Stimulated activated CD8-positive, alpha-beta memory T cell treated with anti-CD3 and anti-CD28 coated beads, Interleukin-4, amount 100 ng/mL, for 48 hours (primary cell): ENCODE data around the gene IGF1.

ENCODE experiments used
- DNase-seq: peaks from one replicate; pipeline ENCODE4 v3.0.0-alpha.2; 2020

Gene IGF1

DNA sequence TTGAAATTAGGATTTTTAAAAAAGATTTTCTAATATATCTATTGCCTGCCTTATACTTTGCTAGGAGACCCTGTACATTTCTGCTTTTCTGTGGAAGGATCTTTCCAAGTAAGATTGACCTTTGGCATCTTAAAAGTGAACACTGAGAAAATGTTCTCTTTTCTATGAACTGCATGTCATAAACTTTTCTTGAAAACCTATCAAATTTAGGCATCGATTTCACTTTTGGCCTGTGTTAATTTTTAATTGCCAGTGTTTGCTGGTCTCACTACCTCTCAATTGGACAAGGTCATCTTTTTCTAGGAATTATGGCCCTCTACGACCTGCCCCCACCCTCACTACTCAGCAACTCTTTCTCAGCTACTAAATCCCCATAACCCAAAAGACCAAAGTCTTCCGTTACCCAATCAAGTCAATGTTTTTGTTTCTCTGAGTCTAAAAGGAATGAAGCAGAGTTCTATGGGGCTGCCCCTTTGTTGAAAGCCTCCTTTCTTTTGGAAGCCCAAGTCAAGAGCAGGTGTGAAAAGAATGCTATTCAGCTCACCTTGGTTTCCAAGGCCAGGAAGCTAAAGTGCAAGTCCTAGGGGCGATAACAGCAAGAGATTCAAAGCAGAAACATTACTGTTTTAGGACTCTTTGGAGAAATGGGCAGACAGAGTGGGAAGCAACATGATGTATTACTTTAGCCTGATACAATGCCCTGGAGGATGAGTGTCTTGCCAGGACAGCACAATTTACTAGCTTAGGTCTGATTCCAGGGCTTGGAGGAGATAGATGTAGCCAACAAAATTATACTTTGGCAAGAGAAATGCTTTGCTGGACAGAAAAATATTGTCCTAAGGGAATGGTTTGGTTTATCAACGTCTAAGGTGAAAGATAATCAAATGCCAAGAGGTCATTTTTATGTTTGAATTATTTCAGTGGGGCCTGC is 55.0 kb downstream of the IGF1 start:
- DNase-seq = no peak

DNA sequence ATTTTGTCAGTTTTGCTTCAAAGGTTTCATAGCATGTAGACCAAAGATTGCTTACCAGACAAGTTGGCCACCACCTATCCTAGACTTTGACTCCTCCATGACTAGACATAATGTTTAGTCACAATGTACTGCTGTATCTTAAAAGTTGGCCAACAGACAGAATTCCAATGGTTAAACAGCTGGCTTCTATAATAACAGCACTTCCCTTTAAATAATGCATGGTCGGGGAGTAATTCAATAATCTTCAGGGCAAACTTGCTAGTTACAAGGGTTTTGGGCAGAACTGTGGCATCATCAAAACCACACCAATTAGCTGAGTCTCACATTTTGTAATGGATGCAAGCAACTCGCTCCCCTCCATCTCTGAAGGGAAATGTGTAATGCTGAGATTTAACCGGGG is 56.9 kb downstream of the IGF1 start:
- DNase-seq = no peak

DNA sequence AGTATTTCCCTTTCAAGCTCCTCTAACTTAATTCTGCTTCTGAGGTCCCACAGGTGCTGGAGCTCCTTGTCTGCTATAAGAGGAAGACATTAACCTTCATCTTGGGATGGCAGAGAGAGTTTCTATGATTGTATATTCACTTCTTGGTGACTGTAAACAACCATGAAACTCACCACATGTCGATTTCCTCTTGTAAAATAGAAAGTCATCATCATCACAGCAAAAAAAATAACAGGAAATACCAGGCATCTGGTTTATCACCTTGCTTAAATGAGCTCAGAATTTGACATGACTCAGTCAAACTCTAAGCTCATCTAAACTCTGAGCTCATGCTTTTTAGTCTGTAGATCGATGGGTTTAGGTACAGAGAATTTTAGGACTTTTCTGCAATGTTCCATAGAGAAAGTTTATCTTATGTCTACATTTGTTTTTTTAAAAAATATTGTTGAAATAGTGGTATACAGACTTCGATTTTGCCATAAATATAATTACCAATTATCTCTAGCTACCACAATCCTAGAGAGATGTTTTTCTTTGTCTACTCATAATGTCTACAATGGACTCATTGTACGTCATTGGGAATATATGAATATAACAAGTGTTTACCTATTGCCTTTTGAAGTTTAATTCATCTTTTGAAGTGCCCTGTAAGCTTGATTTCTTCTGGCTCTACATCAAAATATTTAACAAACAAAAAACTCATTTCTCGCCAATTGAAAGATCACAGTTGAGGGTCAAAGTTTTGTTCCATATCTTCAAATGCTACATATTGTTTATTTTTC is 58.4 kb downstream of the IGF1 start:
- no peak for DNase-seq

DNA sequence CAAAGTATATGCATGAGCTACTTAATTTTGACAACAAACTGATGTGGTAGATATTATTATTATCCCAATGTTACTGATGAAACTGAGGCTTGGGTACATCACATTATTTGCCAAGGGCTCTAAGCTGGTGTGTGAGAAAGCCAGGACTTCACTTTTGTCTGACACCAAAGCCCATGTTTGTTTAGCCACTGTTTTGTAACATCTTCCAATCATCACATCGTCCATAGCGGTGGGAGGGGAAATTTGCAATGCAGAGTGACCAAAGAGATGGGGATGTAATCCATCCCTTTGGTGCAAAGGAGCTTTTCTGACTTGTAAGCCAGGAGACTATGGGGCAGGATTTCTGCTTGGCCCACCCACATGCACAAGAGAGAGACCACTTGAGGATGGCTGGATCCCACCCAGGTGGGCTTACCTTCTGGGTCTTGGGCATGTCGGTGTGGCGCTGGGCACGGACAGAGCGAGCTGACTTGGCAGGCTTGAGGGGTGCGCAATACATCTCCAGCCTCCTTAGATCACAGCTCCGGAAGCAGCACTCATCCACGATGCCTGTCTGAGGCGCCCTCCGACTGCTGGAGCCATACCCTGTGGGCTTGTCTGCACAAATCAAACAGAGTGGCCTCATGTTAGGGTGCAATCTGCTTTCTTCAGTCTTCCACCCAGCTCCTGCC is 61.1 kb downstream of the IGF1 start:
- DNase-seq = no peak

DNA sequence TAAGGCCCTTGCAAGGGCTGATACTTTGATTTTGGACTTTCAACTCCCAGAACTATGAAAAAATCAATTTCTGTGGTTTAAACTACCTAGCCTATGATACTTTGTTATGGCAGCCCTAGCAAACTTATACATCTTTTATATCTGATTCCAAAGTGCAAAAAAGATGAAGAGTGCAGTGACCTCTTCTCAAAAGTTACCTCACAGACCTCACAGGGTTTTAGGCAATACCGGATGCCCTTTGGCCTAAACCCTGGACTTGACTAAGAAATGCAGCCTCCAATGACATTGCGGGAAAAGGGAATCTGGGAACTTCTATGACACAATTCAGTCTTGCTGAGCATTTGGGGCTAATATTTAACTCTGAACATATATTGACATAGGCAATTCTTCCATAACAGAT is 63.3 kb downstream of the IGF1 start:
- DNase-seq = no peak

DNA sequence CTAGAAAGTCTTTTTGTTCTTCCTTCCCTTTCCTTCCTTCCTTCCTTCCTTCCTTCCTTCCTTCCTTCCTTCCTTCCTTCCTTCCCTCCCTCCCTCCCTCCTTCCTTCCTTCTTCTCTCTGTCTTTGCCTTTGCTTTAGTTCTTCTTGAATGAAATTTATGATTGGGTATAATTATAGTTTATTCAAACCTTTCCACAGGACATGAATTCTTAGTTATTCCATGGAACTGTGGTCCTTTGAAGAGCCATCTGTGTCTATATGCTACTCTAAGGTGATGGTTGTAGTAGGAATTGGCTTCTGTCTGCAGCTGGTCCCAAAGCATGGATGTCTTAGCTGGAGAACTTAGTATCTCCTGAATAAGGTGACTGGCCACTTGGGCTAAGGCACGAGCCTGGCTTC is 64.8 kb downstream of the IGF1 start:
- no peak for DNase-seq

DNA sequence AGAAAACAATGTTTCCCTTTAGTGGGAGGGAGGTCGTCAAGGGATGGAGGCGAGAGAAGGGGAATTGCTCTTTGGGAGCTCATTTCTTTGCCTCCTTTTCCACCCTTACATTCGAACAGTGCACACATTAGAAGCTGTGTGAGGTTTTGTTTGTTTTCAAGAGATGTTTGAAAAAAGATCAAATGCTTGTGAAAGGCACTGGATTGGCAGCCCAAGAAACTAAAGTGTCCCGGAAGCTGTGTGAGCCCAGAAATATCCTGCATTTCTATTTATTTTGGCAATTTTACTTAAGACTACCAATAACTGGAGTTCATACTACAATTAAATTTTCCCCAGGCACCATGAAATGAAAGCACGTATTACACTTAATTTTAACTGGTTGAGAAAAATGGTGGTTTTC is 67.0 kb downstream of the IGF1 start:
- DNase-seq = no peak

DNA sequence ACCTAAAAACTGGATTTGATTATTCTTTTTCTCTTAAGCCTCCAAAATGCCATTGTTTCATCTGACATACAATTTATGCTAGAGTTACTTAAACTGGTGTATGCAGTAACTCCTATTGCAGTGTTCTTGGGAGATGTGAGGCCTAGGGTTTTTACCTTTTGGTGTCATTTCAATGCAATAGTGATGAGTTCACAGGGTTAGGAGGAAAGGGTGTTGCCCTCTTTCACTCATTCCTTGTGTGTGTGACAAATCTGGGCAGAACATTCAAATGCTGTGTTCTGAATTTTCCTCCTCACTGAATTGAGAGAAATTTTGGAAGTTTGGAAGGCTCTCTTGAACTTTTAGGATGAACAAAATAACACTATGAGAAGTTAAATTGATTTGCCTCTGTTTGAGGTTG is 69.9 kb downstream of the IGF1 start:
- no peak for DNase-seq

DNA sequence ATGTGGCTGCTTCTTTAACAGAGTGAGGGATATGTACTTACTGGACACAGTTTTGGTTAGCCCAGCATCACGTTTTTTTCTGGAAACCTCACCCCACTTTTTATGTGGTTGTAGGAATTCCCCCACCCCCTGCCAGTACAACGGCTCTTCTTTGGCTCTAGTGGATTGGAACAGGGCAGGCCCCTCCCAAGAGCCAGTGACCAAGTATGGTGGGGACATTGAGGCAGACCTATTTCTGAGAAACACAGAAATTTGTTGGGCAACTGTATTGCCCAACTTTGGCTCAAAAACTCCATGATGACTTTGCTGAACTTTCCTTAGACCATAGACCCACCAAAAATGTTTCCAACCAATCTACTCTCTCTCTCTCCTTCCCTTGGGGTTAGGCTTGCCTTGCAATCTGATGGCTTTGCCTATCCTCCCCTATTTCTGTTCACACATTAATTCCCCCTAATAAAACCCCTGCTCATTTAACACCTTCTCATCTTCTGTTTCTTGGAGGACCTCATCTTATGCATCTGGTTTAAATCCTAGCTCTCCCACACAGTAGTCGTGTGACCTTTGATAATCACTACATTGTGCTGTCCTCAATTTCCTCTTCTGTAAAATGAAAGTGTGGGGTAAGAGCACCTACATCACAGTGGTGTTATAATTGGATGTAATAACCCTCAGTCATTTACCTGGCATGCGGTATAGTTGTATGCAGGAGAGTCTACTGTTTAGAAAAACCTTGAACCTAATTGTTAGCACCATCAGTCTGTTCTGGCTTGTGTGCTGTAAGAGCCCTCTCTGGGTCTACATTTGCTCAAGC is 71.7 kb downstream of the IGF1 start:
- DNase-seq = no peak

DNA sequence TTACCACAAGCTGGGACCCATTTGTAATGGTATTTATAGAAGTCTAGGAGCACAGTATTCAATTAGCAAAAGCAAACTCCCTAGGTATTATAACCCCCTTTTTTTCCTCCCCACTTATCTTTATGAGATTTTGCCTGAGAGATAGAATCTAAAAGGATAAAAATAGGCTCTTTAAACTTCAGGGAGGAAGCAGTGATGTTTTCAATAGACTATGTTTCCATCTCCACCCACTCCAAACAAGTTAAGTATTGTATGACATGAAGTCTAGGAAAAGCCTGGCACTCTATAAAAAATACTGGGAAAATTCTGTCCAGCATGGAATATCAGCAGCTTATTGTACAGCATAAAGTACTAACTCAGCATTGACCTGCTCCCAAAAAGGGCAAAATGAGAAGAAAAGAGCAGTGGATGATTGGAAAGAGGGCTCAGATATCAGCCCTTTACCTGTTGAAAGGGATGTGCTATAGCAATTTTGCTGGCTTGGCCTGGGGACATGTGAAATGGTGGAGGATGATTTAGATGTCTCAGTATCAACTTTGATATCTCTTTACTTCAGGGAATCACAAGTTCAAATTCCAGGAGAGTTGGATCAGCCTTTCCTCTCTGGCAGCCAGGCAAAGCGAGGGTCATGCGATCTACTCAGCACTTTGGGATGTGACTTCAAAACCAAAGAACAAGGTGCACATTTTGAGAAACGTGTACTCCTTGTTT is 72.4 kb downstream of the IGF1 start:
- no peak for DNase-seq

DNA sequence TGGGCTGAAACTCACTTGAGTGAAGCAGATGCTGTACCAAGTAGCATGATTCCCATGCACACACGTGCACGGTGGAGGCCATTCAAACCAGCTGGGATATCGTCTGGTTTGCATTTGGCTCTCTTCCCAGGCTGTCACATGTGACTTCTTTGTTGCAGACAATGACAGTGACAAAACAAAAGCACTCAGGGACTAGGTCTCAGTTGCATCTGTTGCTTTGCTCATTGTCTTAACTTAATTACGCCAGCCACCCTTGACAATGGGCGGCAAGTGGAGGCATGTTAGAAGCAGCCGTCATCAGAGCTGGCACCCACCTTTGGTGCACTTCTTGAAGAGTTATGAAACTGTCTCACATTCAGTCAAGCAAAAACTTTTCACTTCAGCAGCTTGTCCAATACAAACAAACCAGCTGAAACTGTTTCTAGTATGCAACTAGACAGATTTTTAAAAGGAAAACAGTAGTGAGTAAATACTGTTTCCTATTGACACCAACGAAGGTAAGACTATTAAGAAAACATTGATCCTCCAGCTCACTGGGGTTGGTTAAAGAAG is 74.3 kb downstream of the IGF1 start:
- no peak for DNase-seq

DNA sequence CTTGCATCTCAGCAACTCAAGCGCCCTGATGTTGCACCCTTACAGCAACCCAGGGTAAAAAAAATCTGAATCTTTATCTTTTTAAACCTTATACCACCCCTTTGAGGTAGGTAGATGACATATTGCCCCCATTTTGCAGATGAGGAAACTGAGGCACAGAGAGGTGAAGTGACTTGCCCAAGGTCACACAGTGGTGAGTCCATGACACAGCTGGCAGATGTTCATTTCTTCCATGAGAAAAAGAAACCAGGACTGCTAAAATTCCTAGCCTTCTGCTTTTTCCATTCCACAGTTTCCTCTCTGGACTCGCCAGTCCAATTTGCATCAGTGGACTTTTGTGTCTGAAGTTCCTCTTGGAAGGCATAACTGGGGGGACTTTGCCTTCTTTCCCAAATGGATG is 79.3 kb downstream of the IGF1 start:
- DNase-seq = no peak

DNA sequence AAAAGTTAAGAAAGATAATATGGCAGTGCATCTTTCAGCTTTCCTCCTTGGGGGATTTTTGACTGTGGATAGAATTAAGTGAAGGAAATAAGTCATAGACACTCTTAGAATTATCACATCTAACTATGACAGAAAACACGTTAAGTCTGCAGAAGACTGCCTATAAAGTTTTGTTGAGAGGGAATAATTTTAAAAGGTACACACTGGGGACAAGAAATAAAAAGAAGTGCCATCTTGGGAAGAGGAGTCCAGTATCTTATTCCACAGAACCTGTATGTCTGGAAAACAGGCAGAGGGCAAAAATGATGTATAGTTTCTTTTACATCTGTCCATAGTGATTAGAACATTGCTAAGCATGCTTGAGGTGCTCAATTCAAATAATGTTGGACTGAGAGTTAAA is 80.7 kb downstream of the IGF1 start:
- no peak for DNase-seq

DNA sequence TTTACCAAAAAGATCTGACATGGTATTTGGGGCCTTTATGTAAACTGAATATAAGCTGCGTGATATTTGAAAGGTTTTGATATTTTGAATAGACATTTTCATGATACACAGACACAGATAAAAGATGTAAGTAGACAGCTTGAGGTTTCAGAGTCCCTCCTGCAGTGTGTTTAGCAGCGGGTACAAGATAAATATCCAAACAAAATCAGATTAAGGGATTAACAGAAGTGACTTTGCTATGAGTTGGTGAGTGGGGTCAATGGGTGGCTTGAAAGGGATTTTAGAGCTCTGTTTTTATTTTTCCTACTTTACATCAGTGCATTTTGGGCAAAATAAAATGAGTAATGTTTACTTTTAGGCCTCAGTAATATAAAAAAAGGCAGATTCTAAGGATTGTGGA is 84.1 kb downstream of the IGF1 start:
- DNase-seq = no peak

DNA sequence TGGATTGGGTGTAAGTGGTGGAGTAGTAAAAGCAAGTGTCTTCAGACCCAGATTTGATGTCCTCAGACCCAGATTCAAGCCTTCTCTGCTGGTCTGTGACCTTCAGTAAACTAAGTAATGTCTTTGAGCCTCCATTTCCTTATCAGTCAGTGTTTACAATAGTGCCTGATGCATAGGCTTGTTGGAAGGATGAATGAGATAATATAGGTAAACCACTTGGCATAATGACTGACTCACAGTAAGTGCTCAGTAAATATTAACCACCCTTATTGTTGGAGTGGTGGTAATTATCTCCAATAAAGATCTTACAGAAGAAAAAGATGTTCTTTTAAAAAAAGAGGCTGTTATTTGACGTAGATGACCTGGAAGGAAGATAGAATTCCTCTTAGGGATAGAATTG is 86.2 kb downstream of the IGF1 start:
- no peak for DNase-seq

DNA sequence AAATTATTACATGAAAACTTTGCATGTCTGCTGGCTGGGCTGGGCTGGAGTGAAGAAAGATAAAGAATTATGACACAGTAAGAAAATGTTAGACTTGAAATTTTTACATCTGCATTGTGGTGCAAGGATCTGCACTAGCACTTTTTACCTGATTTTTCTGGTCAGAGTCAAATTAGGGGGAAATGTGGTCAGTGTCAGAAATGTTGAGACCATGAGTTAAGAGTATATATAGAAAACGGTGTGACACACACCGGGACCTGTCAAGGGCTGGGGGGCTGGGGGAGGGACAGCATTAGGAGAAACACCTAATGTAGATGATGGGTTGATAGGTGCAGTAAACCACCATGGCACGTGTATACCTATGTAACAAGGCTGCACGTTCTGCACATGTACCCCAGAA is 90.3 kb downstream of the IGF1 start:
- DNase-seq = no peak

DNA sequence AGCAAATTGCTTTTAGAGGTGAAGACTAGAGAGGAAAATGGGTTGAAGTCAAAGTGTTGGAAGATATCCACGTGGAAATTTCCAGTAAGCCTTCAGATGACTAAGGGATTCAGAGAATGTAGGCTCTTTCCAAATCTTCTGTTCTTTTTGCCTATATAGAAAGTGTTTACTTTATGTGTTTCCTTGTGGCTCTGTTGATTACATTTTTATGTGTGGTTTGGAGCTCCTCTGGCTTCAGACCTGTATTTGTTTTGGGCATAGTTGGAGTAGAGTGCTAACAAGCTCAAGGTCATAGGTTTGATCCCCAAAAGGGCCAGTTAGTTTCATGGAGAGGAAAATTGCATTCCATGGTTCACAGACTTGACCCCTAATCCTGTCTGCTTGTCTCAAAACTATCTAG is 91.9 kb downstream of the IGF1 start:
- no peak for DNase-seq

DNA sequence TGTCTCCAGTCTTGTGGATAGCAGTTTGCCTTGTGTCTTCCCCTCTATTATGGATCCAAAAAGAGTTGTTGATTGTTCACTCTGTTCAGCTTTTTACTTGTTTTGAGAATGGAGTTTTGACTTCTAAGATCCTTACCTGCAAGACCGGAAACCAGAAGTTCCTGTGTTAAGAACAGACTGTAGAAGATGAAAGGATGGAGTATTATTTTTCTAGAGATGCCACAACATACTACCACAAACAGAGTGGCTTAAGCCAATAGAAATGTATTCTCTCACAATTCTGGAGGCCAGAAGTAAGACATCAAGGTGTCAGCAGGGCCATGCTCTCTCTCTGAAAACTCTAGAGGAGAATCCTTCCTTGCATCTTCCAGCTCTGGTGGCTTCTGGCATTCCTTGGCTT is 95.0 kb downstream of the IGF1 start:
- no peak for DNase-seq

DNA sequence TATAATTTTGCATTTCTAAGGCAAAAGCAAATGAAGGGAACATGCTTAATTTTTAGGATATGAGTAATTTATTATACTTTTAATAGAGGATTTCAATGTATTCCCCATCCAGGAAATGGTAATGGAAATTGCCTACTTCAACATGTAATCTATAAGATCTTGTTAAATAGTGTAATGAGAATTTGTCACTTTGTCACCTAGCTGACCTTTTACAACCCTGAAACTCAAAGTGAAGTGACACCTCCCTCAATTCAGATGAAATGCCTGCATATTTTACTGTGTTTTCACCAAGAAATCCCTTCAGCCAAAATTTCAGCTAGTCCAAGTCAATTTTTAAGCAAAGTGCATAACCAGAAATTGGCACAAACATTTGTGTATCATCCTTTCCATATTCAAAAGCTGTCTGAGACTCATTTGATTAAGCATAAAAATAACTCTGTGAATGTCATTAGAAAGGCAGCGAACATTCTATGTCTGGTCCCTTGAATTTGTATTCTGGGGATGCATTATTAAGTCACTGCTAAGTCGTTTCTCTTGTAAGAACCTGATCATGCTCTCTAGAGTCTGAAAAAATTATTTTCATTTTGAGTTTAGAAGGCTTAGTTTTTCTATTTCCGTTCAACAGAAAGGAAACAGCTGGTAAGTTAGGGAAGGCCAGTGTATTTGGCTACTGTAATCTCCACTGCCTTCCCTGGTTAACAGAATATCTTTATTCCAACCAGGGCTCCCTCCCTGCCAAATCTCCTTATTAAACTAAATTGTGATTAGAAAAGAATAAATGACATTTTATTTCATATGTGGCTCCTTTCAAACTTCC is 100.8 kb downstream of the IGF1 start:
- DNase-seq = no peak

DNA sequence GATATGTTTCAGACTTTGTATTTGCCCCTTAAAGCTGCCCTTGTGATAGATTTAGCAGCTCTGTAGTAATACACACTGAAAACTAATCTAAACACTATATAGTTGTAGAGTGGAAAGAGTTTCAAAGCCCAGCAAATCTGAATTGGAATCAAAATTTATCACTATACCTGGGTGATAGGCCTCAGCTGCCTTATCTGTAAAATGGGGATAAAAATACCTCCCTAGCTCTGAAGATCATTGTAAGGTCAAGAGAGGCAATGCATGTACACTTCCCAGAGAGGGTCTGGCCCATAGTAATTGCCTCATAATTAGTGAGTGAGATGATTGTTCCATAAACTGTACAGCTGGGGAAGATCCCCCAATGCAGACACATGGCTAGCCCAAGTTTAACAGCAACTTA is 103.6 kb downstream of the IGF1 start:
- no peak for DNase-seq

DNA sequence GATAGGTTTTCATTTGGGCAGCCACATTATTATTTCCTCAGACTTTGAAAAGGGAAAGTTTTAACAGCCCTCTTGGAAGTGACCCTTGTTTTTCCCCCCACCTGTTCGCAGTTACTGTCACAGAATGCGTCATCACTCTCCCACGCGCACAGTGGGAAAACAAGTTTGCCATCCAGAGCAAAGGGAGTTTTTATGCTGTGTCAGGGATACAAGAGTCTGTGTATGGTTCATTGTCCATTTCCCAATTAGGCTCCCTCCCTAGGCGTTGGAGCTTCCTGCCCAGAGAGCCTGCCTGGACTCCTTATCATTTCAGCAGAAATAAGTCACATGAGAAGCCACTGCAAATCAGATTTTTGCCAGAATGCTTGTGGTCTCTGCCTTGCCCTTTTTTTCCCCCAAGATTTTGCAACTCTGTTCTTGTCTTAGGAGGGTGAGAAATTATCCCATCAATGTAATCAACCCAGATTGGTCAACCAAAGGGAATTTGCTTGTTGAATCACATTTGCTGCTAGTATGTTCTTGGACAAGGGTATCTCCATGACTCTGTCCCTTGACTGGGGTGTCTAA is 104.1 kb downstream of the IGF1 start:
- DNase-seq = peak; percentile 25
